Body of pancreas (tissue), 4 donors: Measurements from ENCODE around the gene GNGT2.

Experiments
- CTCF ChIP-seq, 7 experiments: fragments of 450-650 bp in 4 of 7; fragments of 200-600 bp in 3 of 7; sonication (generic) in 3 of 7; IDR thresholded peaks; one replicate each; pipeline ENCODE4 v1.5.1; 2016 to 2019; ENCODE audit warnings: antibody characterized with exemption in 7 of 7
- POLR2A ChIP-seq, 3 donors: fragments of 450-650 bp; IDR thresholded peaks; one replicate each; pipeline ENCODE4 v1.6.1; 2016; ENCODE audit warnings: antibody characterized with exemption in 3 of 3, mild to moderate bottlenecking in 2 of 3

- peak in 4 of 7 experiments; percentile 13 to 34 (median 30) for TF ChIP-seq CTCF (IDR thresholded peaks at IDR 0.05)
- peak in 2 of 3 donors; percentile 39 to 51 for TF ChIP-seq POLR2A (IDR thresholded peaks at IDR 0.05)
Observed at GRCh38 chr17:49191917-49192741, 18.2 kb downstream of the GNGT2 start.
